ENCODE measurements around the gene HMGN1.
"Not testable (repeated sequence)": the region's sequence is repeated elsewhere in the genome, so short reads cannot be mapped to it uniquely, and the experiment has no call there.

The HMGN1 gene

DNA sequence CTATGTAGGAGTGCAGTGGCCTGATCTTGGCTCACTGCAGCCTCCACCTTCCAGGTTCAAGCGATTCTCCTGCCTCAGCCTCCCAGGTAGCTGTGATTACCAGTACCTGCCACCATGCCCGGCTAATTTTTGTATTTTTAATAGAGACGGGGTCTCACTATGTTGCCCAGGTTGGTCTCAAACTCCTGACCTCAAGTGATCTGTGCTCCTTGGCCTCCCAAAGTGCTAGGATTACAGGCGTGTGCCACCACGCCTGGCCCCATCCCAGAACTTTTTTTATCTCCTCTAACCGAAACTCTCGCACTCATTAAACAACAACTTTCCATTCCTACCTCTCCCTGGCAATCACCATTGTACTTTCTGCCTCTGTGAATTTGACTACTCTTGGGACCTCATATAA, 33.2 kb upstream of the HMGN1 start:
- H3K9me3 ChIP-seq; H3K36me3 ChIP-seq (replicated peaks); DNase-seq (ENCODE audit: low spot score in 2 of 2); H3K4me1 ChIP-seq; H3K27me3 ChIP-seq (ENCODE audit: low read depth); H3K4me3 ChIP-seq: not testable (repeated sequence)
- in situ Hi-C loops (cut with MboI; ENCODE audit: low sequenced_read_pairs), result loop anchor here (25.0 kb wide), 1 partner anchor 570 kb away; the partner anchor contains the start of gene ETS2

- H3K27me3 ChIP-seq (ENCODE audit: low read depth), result no peaks in the 10 kb centered on the region
- H3K36me3 ChIP-seq (replicated peaks), result no peaks in the 10 kb centered on the region
- peak overlapping the region; percentile 63 for H3K4me3 ChIP-seq
- in situ Hi-C loops (cut with MboI; ENCODE audit: low sequenced_read_pairs), result loop anchor here (25.0 kb wide), 1 partner anchor 569 kb away; the partner anchor contains the start of gene ETS2
- peaks cover 4% of the 10 kb centered on the region for H3K4me1 ChIP-seq
- H3K9me3 ChIP-seq, result no peaks in the 10 kb centered on the region
- DNase-seq (ENCODE audit: low spot score in 2 of 2), result peak in 1 of 2 experiments; percentile 26
These were observed 32.1 kb upstream of the HMGN1 start for GRCh38 chr21:39381009-39381408.

GRCh38 chr21:39379986-39380891, 31.4 kb upstream of the HMGN1 start:
- no peaks in the 10 kb centered on the region for H3K36me3 ChIP-seq (replicated peaks)
- H3K4me1 ChIP-seq, result peaks cover 4% of the 10 kb centered on the region
- in situ Hi-C loops (cut with MboI; ENCODE audit: low sequenced_read_pairs), result loop anchor here (25.0 kb wide), 1 partner anchor 568 kb away; the partner anchor contains the start of gene ETS2
- H3K27me3 ChIP-seq (ENCODE audit: low read depth), result no peaks in the 10 kb centered on the region
- H3K4me3 ChIP-seq, result peak overlapping the region; percentile 63
- peak; percentile 85 to 95 for DNase-seq (ENCODE audit: low spot score in 2 of 2)
- no peaks in the 10 kb centered on the region for H3K9me3 ChIP-seq

DNA sequence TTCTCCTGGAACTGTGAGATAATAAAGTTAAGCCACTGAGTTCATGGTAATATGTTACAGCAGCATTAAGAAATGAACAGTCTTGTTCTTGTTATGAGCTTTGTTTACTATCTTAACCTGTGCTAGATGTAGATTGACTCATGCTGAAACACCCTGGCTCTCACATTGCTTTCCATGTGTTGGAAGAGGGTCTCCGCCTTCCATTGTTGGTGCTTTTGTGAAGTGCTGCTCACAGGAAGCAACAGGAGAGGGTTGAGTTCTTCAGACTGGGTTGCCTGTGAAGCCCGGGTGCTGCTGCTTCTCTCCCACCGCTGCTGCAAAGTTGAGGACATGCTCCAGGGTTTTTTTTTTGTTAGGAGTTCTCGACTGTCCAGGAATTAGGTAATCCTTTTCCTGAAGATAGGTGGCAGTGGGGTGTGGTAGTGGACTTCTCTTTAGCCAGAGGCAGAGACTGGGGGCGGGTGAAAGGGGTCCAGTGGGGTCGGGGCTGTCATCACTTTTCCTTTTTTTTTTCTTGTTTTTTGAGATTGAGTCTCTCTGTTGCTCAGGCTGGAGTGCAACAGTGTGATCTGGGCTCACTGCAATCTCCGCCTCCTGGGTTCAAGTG, 28.7 kb upstream of the HMGN1 start:
- H3K4me3 ChIP-seq, result no peak overlapping the region
- DNase-seq (ENCODE audit: low spot score in 2 of 2), result no peak
- in situ Hi-C loops (cut with MboI; ENCODE audit: low sequenced_read_pairs), result loop anchor here (25.0 kb wide), 1 partner anchor 565 kb away; the partner anchor contains the start of gene ETS2
- H3K27me3 ChIP-seq (ENCODE audit: low read depth), result no peaks in the 10 kb centered on the region
- no peaks in the 10 kb centered on the region for H3K9me3 ChIP-seq
- no peaks in the 10 kb centered on the region for H3K36me3 ChIP-seq (replicated peaks)
- peaks cover 6% of the 10 kb centered on the region for H3K4me1 ChIP-seq

- Histone ChIP-seq H3K36me3 (replicated peaks) (no peaks in the 10 kb centered on the region), H3K4me3 (no peak overlapping the region), H3K27me3 (ENCODE audit: low read depth) (peaks cover 2% of the 10 kb centered on the region; the same call in 1 of the 2 replicates), H3K4me1 (peaks cover 6% of the 10 kb centered on the region), H3K9me3 (no peaks in the 10 kb centered on the region)
- in situ Hi-C loops (cut with MboI; ENCODE audit: low sequenced_read_pairs), result loop anchor here (25.0 kb wide), 1 partner anchor 563 kb away; the partner anchor contains the start of gene ETS2
- DNase-seq (ENCODE audit: low spot score in 2 of 2), result no peak
These were observed 26.6 kb upstream of the HMGN1 start for GRCh38 chr21:39375446-39375845.

DNA sequence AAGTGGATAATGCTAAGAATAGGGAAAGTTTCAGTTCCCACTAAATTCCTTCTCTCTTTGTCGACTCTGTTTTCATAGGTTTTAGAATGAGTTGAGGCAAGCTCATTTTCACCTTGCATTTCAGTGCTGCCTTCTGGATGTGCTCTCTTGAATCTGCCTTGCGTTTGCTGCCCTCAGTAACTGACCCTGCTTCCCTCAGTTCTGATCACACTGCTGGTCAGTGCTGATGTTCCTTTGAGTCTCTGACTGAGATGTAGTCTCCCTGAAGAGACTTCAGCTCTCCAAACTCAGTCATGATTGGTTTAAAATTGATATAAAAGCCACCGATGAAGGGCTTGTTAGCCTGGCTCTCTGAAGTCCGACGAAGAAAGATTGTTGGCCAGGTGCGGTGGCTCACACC, 25.2 kb upstream of the HMGN1 start:
- H3K36me3 ChIP-seq (replicated peaks), result no peaks in the 10 kb centered on the region
- in situ Hi-C loops (cut with MboI; ENCODE audit: low sequenced_read_pairs), result no loop called here

GRCh38 chr21:39373634-39374033, 24.7 kb upstream of the HMGN1 start:
- in situ Hi-C loops (cut with MboI; ENCODE audit: low sequenced_read_pairs), result no loop called here
- H3K27me3 ChIP-seq (ENCODE audit: low read depth), result peaks cover 2% of the 10 kb centered on the region; the same call in 1 of the 2 replicates
- peak in 1 of 2 experiments; percentile 29 for DNase-seq (ENCODE audit: low spot score in 2 of 2)
- no peak overlapping the region for H3K4me3 ChIP-seq
- peaks cover 3% of the 10 kb centered on the region; the same call in 1 of the 2 replicates for H3K4me1 ChIP-seq
- H3K9me3 ChIP-seq, result no peaks in the 10 kb centered on the region
- no peaks in the 10 kb centered on the region for H3K36me3 ChIP-seq (replicated peaks)

More for the DNA sequence above, 25.2 kb upstream of the HMGN1 start:
- no peak overlapping the region for H3K4me3 ChIP-seq
- H3K9me3 ChIP-seq, result no peaks in the 10 kb centered on the region
- H3K27me3 ChIP-seq (ENCODE audit: low read depth), result peaks cover 2% of the 10 kb centered on the region; the same call in 1 of the 2 replicates
- no peak for DNase-seq (ENCODE audit: low spot score in 2 of 2)
- peaks cover 3% of the 10 kb centered on the region; the same call in 1 of the 2 replicates for H3K4me1 ChIP-seq

DNA sequence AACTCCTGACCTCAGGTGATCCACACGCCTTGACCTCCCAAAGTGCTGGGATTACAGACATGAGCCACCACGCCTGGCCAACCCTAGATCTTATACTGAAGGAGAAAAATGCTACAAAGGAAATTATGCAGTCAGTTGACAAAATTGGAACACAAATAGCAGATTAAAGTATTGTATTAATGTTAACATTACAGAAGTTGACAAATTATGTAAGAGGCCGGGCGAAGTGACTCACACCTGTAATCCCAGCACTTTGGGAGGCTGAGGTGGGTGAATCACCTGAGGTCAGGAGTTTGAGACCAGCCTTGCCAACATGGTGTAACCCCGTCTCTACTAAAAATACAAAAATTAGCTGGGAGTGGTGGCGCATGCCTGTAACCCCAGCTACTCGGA, 21.0 kb upstream of the HMGN1 start:
- H3K9me3 ChIP-seq; in situ Hi-C loops (cut with MboI; ENCODE audit: low sequenced_read_pairs); H3K4me3 ChIP-seq; DNase-seq (ENCODE audit: low spot score in 2 of 2); H3K27me3 ChIP-seq (ENCODE audit: low read depth); H3K36me3 ChIP-seq (replicated peaks); H3K4me1 ChIP-seq: not testable (repeated sequence)

DNA sequence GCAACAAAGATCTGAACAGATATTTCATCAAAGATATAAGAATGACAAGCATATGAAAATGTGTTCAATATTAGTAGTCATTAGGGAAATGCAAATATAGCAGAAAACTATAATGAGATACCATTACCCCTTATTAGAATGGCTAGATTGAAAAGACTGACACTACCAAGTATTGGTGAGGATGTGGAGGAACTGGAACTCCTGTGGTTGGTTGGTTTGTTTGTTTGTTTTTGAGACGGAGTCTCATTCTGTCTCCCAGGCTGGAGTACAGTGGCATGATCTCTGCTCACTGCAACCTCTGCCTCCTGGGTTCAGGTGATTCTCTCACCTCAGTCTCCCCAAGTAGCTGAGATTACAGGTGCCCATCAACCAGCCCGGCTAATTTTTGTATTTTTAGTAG, 18.9 kb upstream of the HMGN1 start:
- H3K4me1 ChIP-seq, result no peaks in the 10 kb centered on the region
- peaks cover 2% of the 10 kb centered on the region; the same call in 1 of the 2 replicates for H3K27me3 ChIP-seq (ENCODE audit: low read depth)
- in situ Hi-C loops (cut with MboI; ENCODE audit: low sequenced_read_pairs), result no loop called here
- H3K9me3 ChIP-seq, result no peaks in the 10 kb centered on the region
- no peak overlapping the region for H3K4me3 ChIP-seq
- H3K36me3 ChIP-seq (replicated peaks), result no peaks in the 10 kb centered on the region
- no peak for DNase-seq (ENCODE audit: low spot score in 2 of 2)

- Histone ChIP-seq H3K27me3 (ENCODE audit: low read depth) (peaks cover 2% of the 10 kb centered on the region; the same call in 1 of the 2 replicates), H3K4me1 (no peaks in the 10 kb centered on the region), H3K9me3 (no peaks in the 10 kb centered on the region), H3K36me3 (replicated peaks) (no peaks in the 10 kb centered on the region), H3K4me3 (no peak overlapping the region)
- in situ Hi-C loops (cut with MboI; ENCODE audit: low sequenced_read_pairs), result no loop called here
- DNase-seq (ENCODE audit: low spot score in 2 of 2), result no peak
These were observed 17.7 kb upstream of the HMGN1 start for GRCh38 chr21:39366563-39366962.

GRCh38 chr21:39364949-39365348, 16.1 kb upstream of the HMGN1 start:
- in situ Hi-C loops (cut with MboI; ENCODE audit: low sequenced_read_pairs), result no loop called here
- DNase-seq (ENCODE audit: low spot score in 2 of 2), result no peak
- Histone ChIP-seq H3K9me3 (no peaks in the 10 kb centered on the region), H3K36me3 (replicated peaks) (no peaks in the 10 kb centered on the region), H3K27me3 (ENCODE audit: low read depth) (no peaks in the 10 kb centered on the region), H3K4me3 (no peak overlapping the region), H3K4me1 (no peaks in the 10 kb centered on the region)

GRCh38 chr21:39363607-39364555, 15.0 kb upstream of the HMGN1 start:
- Histone ChIP-seq H3K9me3 (no peaks in the 10 kb centered on the region), H3K4me3 (no peak overlapping the region), H3K27me3 (ENCODE audit: low read depth) (no peaks in the 10 kb centered on the region), H3K36me3 (replicated peaks) (no peaks in the 10 kb centered on the region), H3K4me1 (no peaks in the 10 kb centered on the region)
- in situ Hi-C loops (cut with MboI; ENCODE audit: low sequenced_read_pairs), result no loop called here
- DNase-seq (ENCODE audit: low spot score in 2 of 2), result no peak

GRCh38 chr21:39362733-39363132, 13.8 kb upstream of the HMGN1 start:
- H3K4me3 ChIP-seq, result no peak overlapping the region
- no peaks in the 10 kb centered on the region for H3K27me3 ChIP-seq (ENCODE audit: low read depth)
- H3K9me3 ChIP-seq, result no peaks in the 10 kb centered on the region
- no peaks in the 10 kb centered on the region for H3K36me3 ChIP-seq (replicated peaks)
- no peak for DNase-seq (ENCODE audit: low spot score in 2 of 2)
- H3K4me1 ChIP-seq, result no peaks in the 10 kb centered on the region
- in situ Hi-C loops (cut with MboI; ENCODE audit: low sequenced_read_pairs), result no loop called here
